ENCODE results near the gene PRRC2A.
A peak's percentile ranks its signal among the peaks of the same experiment; 100 is the strongest.

Gene PRRC2A

DNA sequence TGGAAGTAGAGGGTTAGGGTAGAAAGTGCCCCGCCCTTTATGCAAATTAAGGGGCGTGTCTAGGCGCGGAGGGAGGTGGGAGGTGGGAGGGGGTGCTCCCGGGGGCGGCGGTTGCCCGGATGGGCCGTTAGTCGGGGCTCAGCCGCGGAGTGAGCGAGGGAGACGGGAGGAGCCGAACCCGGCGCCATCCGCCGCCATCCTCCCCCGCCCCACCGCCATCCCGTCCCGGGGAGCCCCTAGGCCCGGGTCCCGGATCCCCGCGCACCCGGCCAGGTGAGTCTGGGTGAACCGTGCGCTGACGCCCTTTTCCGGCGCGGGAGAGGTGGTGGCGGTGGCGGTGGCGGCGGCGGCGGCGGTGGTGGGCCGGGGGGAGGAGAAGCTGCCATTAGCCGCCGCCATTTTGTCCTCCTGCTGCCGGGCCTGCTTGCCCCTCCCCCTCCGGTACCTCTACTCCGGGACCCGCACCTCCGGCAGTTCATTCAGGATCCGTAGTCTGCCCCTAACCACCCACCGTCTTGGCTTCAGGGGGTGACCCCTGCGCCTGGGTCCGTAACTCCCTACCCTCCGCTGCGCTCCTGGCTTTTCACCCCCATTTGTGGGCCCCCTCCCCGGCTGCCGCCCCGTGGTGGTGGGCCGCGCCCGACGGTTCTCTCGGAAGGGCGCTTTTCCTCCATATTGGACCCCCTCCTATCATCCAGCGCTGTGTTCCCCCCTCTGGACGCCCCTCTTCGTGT is at the start of gene PRRC2A:
TSS of gene PRRC2A (plus strand) at position 130 of the 734 bp plus-strand sequence. CDS start 2,075 bp downstream, outside the sequence.
- DNase-seq: peak; percentile 48

DNA sequence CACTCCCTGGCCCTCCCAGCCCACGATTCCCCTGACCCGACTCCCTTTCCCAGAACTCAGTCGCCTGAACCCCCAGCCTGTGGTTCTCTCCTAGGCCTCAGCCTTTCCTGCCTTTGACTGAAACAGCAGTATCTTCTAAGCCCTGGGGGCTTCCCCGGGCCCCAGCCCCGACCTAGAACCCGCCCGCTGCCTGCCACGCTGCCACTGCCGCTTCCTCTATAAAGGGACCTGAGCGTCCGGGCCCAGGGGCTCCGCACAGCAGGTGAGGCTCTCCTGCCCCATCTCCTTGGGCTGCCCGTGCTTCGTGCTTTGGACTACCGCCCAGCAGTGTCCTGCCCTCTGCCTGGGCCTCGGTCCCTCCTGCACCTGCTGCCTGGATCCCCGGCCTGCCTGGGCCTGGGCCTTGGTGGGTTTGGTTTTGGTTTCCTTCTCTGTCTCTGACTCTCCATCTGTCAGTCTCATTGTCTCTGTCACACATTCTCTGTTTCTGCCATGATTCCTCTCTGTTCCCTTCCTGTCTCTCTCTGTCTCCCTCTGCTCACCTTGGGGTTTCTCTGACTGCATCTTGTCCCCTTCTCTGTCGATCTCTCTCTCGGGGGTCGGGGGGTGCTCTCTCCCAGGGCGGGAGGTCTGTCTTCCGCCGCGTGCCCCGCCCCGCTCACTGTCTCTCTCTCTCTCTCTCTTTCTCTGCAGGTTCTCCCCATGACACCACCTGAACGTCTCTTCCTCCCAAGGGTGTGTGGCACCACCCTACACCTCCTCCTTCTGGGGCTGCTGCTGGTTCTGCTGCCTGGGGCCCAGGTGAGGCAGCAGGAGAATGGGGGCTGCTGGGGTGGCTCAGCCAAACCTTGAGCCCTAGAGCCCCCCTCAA is 48.2 kb upstream of the PRRC2A start, which contains the start of gene LTA:
TSS of gene LTA (plus strand) at position 249 of the 871 bp plus-strand sequence. CDS start at position 703, 454 bp downstream.
- DNase-seq: no peak

DNA sequence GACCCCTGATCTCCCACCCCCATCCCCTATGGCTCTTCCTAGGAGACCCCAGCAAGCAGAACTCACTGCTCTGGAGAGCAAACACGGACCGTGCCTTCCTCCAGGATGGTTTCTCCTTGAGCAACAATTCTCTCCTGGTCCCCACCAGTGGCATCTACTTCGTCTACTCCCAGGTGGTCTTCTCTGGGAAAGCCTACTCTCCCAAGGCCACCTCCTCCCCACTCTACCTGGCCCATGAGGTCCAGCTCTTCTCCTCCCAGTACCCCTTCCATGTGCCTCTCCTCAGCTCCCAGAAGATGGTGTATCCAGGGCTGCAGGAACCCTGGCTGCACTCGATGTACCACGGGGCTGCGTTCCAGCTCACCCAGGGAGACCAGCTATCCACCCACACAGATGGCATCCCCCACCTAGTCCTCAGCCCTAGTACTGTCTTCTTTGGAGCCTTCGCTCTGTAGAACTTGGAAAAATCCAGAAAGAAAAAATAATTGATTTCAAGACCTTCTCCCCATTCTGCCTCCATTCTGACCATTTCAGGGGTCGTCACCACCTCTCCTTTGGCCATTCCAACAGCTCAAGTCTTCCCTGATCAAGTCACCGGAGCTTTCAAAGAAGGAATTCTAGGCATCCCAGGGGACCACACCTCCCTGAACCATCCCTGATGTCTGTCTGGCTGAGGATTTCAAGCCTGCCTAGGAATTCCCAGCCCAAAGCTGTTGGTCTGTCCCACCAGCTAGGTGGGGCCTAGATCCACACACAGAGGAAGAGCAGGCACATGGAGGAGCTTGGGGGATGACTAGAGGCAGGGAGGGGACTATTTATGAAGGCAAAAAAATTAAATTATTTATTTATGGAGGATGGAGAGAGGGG is 47.0 kb upstream of the PRRC2A start:
- no peak for DNase-seq

DNA sequence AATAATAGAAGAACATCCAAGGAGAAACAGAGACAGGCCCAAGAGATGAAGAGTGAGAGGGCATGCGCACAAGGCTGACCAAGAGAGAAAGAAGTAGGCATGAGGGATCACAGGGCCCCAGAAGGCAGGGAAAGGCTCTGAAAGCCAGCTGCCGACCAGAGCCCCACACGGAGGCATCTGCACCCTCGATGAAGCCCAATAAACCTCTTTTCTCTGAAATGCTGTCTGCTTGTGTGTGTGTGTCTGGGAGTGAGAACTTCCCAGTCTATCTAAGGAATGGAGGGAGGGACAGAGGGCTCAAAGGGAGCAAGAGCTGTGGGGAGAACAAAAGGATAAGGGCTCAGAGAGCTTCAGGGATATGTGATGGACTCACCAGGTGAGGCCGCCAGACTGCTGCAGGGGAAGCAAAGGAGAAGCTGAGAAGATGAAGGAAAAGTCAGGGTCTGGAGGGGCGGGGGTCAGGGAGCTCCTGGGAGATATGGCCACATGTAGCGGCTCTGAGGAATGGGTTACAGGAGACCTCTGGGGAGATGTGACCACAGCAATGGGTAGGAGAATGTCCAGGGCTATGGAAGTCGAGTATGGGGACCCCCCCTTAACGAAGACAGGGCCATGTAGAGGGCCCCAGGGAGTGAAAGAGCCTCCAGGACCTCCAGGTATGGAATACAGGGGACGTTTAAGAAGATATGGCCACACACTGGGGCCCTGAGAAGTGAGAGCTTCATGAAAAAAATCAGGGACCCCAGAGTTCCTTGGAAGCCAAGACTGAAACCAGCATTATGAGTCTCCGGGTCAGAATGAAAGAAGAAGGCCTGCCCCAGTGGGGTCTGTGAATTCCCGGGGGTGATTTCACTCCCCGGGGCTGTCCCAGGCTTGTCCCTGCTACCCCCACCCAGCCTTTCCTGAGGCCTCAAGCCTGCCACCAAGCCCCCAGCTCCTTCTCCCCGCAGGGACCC is 46.1 kb upstream of the PRRC2A start:
- no peak for DNase-seq

DNA sequence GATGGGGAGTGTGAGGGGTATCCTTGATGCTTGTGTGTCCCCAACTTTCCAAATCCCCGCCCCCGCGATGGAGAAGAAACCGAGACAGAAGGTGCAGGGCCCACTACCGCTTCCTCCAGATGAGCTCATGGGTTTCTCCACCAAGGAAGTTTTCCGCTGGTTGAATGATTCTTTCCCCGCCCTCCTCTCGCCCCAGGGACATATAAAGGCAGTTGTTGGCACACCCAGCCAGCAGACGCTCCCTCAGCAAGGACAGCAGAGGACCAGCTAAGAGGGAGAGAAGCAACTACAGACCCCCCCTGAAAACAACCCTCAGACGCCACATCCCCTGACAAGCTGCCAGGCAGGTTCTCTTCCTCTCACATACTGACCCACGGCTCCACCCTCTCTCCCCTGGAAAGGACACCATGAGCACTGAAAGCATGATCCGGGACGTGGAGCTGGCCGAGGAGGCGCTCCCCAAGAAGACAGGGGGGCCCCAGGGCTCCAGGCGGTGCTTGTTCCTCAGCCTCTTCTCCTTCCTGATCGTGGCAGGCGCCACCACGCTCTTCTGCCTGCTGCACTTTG is 45.1 kb upstream of the PRRC2A start, which contains the start of gene TNF:
TSS of gene TNF (plus strand) at position 231 of the 567 bp plus-strand sequence. CDS start at position 408, 177 bp downstream.
- DNase-seq: no peak

DNA sequence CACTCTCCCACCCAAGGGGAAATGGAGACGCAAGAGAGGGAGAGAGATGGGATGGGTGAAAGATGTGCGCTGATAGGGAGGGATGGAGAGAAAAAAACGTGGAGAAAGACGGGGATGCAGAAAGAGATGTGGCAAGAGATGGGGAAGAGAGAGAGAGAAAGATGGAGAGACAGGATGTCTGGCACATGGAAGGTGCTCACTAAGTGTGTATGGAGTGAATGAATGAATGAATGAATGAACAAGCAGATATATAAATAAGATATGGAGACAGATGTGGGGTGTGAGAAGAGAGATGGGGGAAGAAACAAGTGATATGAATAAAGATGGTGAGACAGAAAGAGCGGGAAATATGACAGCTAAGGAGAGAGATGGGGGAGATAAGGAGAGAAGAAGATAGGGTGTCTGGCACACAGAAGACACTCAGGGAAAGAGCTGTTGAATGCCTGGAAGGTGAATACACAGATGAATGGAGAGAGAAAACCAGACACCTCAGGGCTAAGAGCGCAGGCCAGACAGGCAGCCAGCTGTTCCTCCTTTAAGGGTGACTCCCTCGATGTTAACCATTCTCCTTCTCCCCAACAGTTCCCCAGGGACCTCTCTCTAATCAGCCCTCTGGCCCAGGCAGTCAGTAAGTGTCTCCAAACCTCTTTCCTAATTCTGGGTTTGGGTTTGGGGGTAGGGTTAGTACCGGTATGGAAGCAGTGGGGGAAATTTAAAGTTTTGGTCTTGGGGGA is 44.4 kb upstream of the PRRC2A start:
- no peak for DNase-seq

DNA sequence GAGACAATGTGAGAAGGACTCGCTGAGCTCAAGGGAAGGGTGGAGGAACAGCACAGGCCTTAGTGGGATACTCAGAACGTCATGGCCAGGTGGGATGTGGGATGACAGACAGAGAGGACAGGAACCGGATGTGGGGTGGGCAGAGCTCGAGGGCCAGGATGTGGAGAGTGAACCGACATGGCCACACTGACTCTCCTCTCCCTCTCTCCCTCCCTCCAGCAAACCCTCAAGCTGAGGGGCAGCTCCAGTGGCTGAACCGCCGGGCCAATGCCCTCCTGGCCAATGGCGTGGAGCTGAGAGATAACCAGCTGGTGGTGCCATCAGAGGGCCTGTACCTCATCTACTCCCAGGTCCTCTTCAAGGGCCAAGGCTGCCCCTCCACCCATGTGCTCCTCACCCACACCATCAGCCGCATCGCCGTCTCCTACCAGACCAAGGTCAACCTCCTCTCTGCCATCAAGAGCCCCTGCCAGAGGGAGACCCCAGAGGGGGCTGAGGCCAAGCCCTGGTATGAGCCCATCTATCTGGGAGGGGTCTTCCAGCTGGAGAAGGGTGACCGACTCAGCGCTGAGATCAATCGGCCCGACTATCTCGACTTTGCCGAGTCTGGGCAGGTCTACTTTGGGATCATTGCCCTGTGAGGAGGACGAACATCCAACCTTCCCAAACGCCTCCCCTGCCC is 43.5 kb upstream of the PRRC2A start:
- no peak for DNase-seq

DNA sequence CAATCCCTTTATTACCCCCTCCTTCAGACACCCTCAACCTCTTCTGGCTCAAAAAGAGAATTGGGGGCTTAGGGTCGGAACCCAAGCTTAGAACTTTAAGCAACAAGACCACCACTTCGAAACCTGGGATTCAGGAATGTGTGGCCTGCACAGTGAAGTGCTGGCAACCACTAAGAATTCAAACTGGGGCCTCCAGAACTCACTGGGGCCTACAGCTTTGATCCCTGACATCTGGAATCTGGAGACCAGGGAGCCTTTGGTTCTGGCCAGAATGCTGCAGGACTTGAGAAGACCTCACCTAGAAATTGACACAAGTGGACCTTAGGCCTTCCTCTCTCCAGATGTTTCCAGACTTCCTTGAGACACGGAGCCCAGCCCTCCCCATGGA is 42.9 kb upstream of the PRRC2A start:
- no peak for DNase-seq

DNA sequence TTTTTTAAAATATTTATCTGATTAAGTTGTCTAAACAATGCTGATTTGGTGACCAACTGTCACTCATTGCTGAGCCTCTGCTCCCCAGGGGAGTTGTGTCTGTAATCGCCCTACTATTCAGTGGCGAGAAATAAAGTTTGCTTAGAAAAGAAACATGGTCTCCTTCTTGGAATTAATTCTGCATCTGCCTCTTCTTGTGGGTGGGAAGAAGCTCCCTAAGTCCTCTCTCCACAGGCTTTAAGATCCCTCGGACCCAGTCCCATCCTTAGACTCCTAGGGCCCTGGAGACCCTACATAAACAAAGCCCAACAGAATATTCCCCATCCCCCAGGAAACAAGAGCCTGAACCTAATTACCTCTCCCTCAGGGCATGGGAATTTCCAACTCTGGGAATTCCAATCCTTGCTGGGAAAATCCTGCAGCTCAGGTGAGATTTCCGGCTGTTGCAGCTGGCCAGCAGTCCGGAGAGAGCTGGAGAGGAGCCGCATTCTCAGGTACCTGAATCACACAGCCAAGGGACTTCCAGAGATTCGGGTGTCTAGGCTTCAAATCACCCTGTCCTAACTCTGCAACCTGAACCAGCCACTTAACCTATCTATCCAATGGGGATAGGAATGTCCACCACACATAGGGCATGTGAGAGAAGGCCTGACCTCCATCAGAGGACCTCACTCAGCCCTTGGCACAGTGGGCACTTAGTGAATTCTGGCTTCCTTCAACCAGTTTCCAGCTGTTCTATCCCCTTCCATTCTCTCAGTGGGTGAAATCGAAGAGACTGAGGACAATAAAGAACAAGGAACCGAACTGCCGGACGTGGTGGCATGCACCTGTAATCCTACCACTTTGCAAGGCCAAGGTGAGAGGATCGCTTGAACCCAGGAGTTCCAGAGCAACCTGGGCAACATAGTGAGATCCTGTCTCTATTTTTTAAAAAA is 42.1 kb upstream of the PRRC2A start:
- DNase-seq: no peak

DNA sequence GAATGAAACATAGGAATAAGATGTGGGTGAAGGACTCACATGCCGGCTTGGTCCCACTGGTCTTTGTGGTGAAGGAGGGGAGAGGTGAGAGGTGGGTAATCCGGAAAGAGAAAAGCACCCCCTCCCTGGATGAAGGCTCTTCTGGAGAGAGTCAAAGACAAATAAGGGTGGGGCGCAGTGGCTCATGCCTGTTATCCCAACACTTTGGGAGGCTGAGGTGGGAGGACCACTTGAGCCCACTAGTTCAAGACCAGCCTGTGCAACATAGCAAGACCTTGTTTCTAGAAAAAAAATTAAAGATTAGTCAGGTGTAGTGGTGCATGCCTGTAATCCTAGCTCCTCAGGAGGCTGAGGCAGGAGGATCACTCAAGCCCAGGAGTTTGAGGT is 41.4 kb upstream of the PRRC2A start:
- DNase-seq: no peak

DNA sequence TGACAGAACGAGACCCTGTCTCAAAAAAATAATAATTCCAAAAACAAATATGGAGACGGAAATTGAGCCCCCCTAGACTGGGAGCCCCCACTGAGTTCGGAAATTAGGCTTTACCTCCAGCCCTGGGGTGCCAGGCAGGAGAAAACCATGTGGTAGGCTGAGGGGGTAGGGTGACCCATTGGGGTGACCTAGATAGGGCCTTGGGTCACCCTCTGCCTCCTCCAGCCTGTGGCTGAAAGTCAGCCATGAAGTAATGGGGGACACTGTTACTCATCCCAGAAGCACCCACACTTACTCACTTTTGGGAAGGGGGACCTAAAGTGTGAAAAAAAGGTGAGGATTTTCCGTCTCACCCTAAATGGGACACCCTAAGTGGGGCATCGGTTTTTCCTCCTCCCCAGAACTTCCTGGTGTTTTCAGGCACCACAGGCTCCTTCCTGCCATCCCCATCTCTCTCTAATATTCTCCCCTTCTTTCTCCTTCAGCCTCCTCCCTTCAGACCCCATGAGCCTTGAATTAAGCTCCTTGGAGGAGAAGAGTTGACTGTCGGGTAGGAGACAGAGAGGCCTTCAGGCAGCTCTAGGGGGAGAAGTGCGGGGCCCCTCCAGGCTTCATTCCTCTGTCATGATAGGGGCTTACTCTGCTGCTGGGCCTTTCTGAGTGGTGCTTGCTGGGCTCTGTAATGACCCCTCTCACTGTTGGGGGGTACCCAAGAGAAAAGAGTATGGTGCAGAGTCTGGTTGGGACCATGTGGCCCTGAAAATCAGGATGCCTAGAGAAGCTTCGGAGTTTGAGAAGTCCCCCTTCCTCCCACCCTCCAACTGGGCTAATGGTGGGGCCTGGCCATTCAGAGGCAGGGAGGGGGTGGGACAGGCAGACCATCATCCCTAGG is 40.7 kb upstream of the PRRC2A start:
- DNase-seq: no peak

DNA sequence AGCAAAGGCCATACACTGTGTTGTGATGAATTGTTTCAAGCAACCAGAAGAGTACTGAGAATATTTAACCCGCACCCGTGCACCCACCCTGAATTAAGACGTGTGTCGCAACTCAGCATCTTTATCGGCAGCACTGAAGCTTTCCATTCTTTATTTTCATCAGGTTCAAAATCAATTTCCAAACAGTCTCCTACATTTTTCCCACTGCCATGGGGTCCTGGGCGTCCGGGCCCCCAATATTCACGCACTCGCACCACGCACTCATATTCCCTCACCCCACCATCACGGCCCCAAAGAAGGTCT is 40.1 kb upstream of the PRRC2A start:
- DNase-seq: no peak

DNA sequence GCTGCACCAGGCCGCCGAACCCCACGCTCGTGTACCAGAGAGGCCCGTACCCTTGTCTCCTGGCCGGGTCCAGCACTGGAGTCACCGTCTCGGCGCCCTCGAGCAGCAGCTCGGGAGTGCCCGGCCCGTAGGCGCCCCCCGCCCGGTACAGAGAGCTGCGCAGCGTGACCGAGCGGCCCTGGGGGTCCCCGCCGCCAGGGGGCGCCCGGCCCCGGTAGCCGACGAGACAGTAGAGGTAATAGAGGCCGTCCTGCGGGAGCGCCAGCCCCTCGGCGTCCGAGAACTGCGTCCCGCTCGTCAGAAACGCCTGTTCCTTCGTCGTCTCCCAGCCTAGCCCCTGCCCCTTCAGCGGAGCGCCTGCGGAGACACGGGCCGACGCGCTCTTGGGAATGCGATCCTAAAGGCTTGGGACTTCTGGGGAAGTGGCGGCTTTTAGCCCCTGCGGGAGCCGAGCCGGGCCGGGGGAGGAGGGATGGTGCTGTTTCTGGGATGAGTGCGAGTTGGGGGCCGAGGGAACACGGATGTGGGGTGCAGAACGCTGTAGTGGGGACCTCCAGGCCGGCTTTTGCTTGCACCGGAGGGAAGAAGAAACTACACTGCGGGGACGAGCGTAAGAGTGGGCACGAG is 39.6 kb upstream of the PRRC2A start:
- peak; percentile 61 for DNase-seq

DNA sequence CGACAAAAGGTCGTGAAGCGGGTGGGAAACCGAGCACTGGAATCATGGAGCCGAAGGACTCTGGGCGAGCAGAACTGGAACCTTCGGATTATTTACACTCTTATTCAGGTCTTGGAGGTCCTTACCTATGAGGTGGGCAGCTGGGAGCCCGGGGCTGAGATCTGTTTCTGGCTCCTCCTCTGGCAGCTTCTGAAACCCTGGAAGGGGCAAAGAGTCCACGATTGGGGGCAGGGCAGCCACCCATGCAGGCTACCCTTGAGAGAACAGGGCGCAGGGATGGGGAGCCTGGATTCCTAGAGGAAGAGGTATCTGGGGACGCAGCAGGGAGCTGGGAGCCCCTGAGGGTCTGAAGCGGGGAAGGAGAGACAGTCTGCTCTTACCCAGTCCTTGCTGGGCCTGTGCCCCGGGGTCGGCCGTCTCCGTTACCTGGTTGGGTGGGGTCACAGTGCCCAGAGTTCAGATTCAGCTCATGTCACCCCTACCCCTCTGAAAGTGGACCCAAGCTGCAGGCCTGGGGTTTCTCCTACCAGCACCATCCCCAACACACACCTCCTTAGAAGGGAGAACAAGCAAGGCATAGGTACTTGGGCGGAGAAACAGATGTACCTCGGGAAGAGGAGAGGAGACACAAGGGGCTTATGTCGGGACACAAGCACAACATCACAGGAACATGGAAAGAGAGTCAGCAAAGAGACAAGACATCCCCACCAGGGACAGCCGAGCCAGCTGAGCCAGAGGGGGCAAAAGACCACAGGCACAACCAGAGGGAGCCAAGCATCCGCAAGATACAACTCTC is 38.9 kb upstream of the PRRC2A start:
- DNase-seq: no peak

DNA sequence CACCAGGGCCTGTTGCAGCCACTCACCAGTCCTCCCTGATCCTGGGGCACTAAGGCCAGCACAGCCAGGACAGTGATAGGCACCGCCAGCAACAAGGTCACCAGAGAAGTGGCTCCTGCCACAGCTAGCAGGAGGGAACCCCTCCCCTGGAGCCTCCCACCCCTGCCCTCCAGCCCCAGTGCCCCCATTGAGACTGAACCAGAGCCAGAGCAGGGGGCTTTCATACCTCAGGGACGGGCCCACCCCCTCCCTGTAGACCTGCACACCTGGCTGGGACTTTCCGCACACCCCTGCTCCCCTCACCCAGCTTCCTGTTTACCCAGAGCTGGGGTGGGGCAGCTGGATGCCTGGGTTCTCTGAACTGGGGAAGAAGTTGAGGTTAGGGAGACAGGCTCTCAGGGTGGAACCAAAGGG is 38.3 kb upstream of the PRRC2A start, which contains the start of gene LTB:
TSS of gene LTB (minus strand) at position 195 of the 414 bp plus-strand sequence. CDS start at position 188, 7 bp downstream.
- DNase-seq: no peak

DNA sequence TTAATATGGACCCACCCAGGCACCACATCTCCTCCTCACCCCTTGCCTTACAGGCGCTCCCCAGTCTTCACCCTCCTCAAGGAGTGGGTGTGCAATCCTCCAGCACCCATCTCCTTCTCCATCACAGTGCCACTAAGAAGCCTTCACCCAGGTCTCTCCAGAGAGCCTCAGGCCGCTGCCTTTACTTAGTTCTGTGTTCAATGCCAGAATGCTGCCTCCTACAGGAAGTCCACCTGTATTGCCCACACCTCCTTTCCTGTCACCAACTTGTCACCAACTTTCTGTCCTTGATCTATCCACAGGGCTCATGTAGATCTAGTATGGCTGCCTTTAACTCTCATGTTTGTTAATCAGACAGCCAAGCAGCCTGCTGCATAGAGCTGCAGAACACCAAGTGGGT is 35.0 kb upstream of the PRRC2A start:
- no peak for DNase-seq
